H9 (cell line): ENCODE results near the gene ASPM. TPM values are rescaled to one million over a fixed set of nuclear protein-coding genes. Genes with fewer than 3 reads are reported as not detected.

Experiments
- DNase-seq: peaks from one replicate; pipeline ENCODE4 v3.0.0-alpha.2; 2017
- H2AFZ ChIP-seq: one replicate; pipeline ENCODE4 v1.6.1; 2013; ENCODE audit warnings: mild to moderate bottlenecking, low read length, control low read depth, moderate library complexity
- H2AK5ac ChIP-seq: 2 replicates; pipeline ENCODE4 v1.6.1; 2013; ENCODE audit warnings: low read length, control low read depth, mixed read lengths; ENCODE audit not compliant: insufficient read length
- H2BK120ac ChIP-seq: one replicate; pipeline ENCODE4 v1.6.1; 2013; ENCODE audit warnings: low read depth, mild to moderate bottlenecking, low read length, control low read depth, inconsistent platforms; ENCODE audit not compliant: poor library complexity, severe bottlenecking
- H2BK12ac ChIP-seq: 2 replicates; pipeline ENCODE4 v1.6.1; 2013; ENCODE audit warnings: low read length, control low read depth, mixed read lengths, low read depth; ENCODE audit not compliant: insufficient read length
- H2BK15ac ChIP-seq: 2 replicates; pipeline ENCODE4 v1.6.1; 2013; ENCODE audit warnings: low read depth, low read length, control low read depth
- H2BK20ac ChIP-seq: one replicate; pipeline ENCODE4 v1.6.1; 2013; ENCODE audit warnings: low read depth, mild to moderate bottlenecking, low read length, control low read depth, inconsistent platforms; ENCODE audit not compliant: poor library complexity, severe bottlenecking
- H2BK5ac ChIP-seq: 2 replicates; pipeline ENCODE4 v1.6.1; 2013; ENCODE audit warnings: low read length, control low read depth, mixed read lengths; ENCODE audit not compliant: insufficient read length
- H3K14ac ChIP-seq: 2 replicates; pipeline ENCODE4 v1.6.1; 2013; ENCODE audit warnings: low read length, control low read depth; ENCODE audit not compliant: insufficient read depth
- H3K18ac ChIP-seq: 2 replicates; pipeline ENCODE4 v1.6.1; 2013; ENCODE audit warnings: low read depth, mild to moderate bottlenecking, mixed read lengths, low read length, control low read depth; ENCODE audit not compliant: insufficient read length
- H3K23ac ChIP-seq: 2 replicates; pipeline ENCODE4 v1.6.1; 2013; ENCODE audit warnings: low read length, control low read depth, mixed read lengths, low read depth; ENCODE audit not compliant: insufficient read length
- H3K23me2 ChIP-seq: 2 replicates; pipeline ENCODE4 v1.6.1; 2013; ENCODE audit warnings: low read depth, mild to moderate bottlenecking, mixed read lengths, low read length, control low read depth; ENCODE audit not compliant: insufficient read length, poor library complexity, severe bottlenecking
- H3K27ac ChIP-seq: 2 replicates; pipeline ENCODE4 v1.5.1; 2013; ENCODE audit warnings: low read length, control low read depth, mixed read lengths, low read depth; ENCODE audit not compliant: insufficient read length
- H3K27me3 ChIP-seq: 2 replicates; pipeline ENCODE4 v1.6.1; 2013; ENCODE audit warnings: low read length, control low read depth, inconsistent platforms; ENCODE audit not compliant: insufficient read depth
- H3K4ac ChIP-seq: 2 replicates; pipeline ENCODE4 v1.6.1; 2013; ENCODE audit warnings: low read depth, mild to moderate bottlenecking, control low read depth, inconsistent platforms, low read length, moderate library complexity
- H3K4me1 ChIP-seq: 2 replicates; pipeline ENCODE4 v1.6.1; 2013; ENCODE audit warnings: low read length, control low read depth, inconsistent platforms; ENCODE audit not compliant: insufficient read depth
- H3K4me2 ChIP-seq: 2 replicates; pipeline ENCODE4 v1.6.1; 2013; ENCODE audit warnings: low read length, control low read depth, mixed read lengths; ENCODE audit not compliant: insufficient read length, insufficient read depth
- H3K56ac ChIP-seq: 2 replicates; pipeline ENCODE4 v1.6.1; 2013; ENCODE audit warnings: low read depth, mild to moderate bottlenecking, mixed read lengths, low read length, control low read depth; ENCODE audit not compliant: insufficient read length
- H3K79me1 ChIP-seq: 2 replicates; pipeline ENCODE4 v1.6.1; 2013; ENCODE audit warnings: low read depth, mild to moderate bottlenecking, moderate library complexity, low read length, control low read depth, inconsistent platforms; ENCODE audit not compliant: insufficient read depth, poor library complexity, severe bottlenecking
- H3K79me2 ChIP-seq: 2 replicates; pipeline ENCODE4 v1.6.1; 2013; ENCODE audit warnings: low read length, control low read depth, inconsistent platforms; ENCODE audit not compliant: insufficient read depth
- H3K9ac ChIP-seq: 2 replicates; pipeline ENCODE4 v1.6.1; 2013; ENCODE audit warnings: low read length, control low read depth, mixed read lengths; ENCODE audit not compliant: insufficient read length; ENCODE audit errors: extremely low read depth
- H3K9me3 ChIP-seq: one replicate; pipeline ENCODE4 v1.6.1; 2013; ENCODE audit warnings: low read depth, low read length, inconsistent platforms; ENCODE audit not compliant: control insufficient read depth
- H3T11ph ChIP-seq: one replicate; pipeline ENCODE4 v1.6.1; 2013; ENCODE audit warnings: mild to moderate bottlenecking, low read length, control low read depth, inconsistent platforms
- H4K20me1 ChIP-seq: one replicate; pipeline ENCODE4 v1.6.1; 2013; ENCODE audit not compliant: control insufficient read depth, insufficient read length, insufficient read depth
- H4K5ac ChIP-seq: 2 replicates; pipeline ENCODE4 v1.6.1; 2013; ENCODE audit warnings: low read depth, mild to moderate bottlenecking, mixed read lengths, low read length, control low read depth; ENCODE audit not compliant: insufficient read length
- H4K8ac ChIP-seq: replicated peaks from 2 replicates; pipeline ENCODE4 v1.6.1; 2013; ENCODE audit warnings: low read length, control low read depth, mixed read lengths, low read depth; ENCODE audit not compliant: insufficient read length
- H4K91ac ChIP-seq: 2 replicates; pipeline ENCODE4 v1.6.1; 2013; ENCODE audit warnings: low read depth, mild to moderate bottlenecking, moderate library complexity, mixed read lengths, low read length, control low read depth; ENCODE audit not compliant: insufficient read length
- H3K27ac Mint-ChIP-seq, 3 experiments: 2 replicates in 2 of 3; 3 replicates in 1 of 3; pipeline ENCODE4 v1.8.0; 2020 to 2021; ENCODE audit warnings: mixed read lengths in 3 of 3, mild to moderate bottlenecking in 1 of 3, moderate library complexity in 1 of 3
- H3K27me3 Mint-ChIP-seq: 2 replicates; pipeline ENCODE4 v1.8.0; 2021; ENCODE audit warnings: low read depth, mild to moderate bottlenecking, moderate library complexity, mixed read lengths
- H3K36me3 Mint-ChIP-seq, 3 experiments: 2 replicates in 2 of 3; 3 replicates in 1 of 3; pipeline ENCODE4 v1.8.0; 2020 to 2021; ENCODE audit warnings: low read depth in 3 of 3, mixed read lengths in 3 of 3; ENCODE audit not compliant: insufficient read depth in 1 of 3
- H3K4me1 Mint-ChIP-seq, 2 experiments: 2 replicates each; pipeline ENCODE4 v1.8.0; 2020; ENCODE audit warnings: mixed read lengths in 2 of 2
- H3K4me3 Mint-ChIP-seq, 2 experiments: 2 replicates in 1 of 2; 3 replicates in 1 of 2; pipeline ENCODE4 v1.8.0; 2020 to 2021; ENCODE audit warnings: mild to moderate bottlenecking in 2 of 2, mixed read lengths in 2 of 2, moderate library complexity in 1 of 2
- H3K9me3 Mint-ChIP-seq, 2 experiments: 2 replicates in 1 of 2; 3 replicates in 1 of 2; pipeline ENCODE4 v1.8.0; 2020; ENCODE audit warnings: mild to moderate bottlenecking in 2 of 2, mixed read lengths in 2 of 2, moderate library complexity in 1 of 2
- WGBS: extraction: QIAGEN DNeasy Blood & Tissue Kit; methylation state at CpG from one replicate; pipeline ENCODE4 v1.1.7; 2013; ENCODE audit warnings: missing lambda C conversion rate, low lambda C conversion rate, mixed read lengths; ENCODE audit not compliant: insufficient read length; ENCODE audit errors: extremely low coverage; 5-methylcytosine and 5-hydroxymethylcytosine counted together
- total RNA-seq: library from RNA; stranded (reverse); gene quantifications from 2 replicates; pipeline ENCODE4 v1.2.1, GENCODE V29; 2021
- TF ChIP-seq, protein P1 (sequence below): fragments of 200-600 bp; sonication (generic); conservative IDR thresholded peaks from 3 replicates; pipeline ENCODE4 v1.8.0; 2021; ENCODE audit warnings: antibody characterized with exemption, mild to moderate bottlenecking

The ASPM gene
- total RNA-seq, 1 experiment from 2014 or later, result 34.9 TPM

GRCh38 chr1:197149340-197149739 is 2.9 kb upstream of the ASPM start:
- Mint-ChIP-seq H3K27me3 (no peaks in the 10 kb centered on the region), H3K9me3 (peaks cover 0 to 2% of the 10 kb centered on the region in 2 experiments; a peak in 1 of 5 replicates), H3K27ac (no peak overlapping the region), H3K36me3 (peaks cover 0 to 2% (median 0%) of the 10 kb centered on the region in 3 experiments; a peak in 2 of 7 replicates), H3K4me1 (peaks cover 2 to 5% of the 10 kb centered on the region in 2 experiments; a peak in 2 of 4 replicates), H3K4me3 (no peak overlapping the region)
- TF ChIP-seq, protein P1, sequence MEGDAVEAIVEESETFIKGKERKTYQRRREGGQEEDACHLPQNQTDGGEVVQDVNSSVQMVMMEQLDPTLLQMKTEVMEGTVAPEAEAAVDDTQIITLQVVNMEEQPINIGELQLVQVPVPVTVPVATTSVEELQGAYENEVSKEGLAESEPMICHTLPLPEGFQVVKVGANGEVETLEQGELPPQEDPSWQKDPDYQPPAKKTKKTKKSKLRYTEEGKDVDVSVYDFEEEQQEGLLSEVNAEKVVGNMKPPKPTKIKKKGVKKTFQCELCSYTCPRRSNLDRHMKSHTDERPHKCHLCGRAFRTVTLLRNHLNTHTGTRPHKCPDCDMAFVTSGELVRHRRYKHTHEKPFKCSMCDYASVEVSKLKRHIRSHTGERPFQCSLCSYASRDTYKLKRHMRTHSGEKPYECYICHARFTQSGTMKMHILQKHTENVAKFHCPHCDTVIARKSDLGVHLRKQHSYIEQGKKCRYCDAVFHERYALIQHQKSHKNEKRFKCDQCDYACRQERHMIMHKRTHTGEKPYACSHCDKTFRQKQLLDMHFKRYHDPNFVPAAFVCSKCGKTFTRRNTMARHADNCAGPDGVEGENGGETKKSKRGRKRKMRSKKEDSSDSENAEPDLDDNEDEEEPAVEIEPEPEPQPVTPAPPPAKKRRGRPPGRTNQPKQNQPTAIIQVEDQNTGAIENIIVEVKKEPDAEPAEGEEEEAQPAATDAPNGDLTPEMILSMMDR, result no peak
- WGBS, result no CpG with 5 or more reads among the region's 2 CpGs
- no peak overlapping the region for H4K91ac ChIP-seq
- no peak overlapping the region for H2BK12ac ChIP-seq
- no peak for DNase-seq
- no peak overlapping the region for H3K4me2 ChIP-seq
- no peaks in the 10 kb centered on the region for H4K20me1 ChIP-seq
- no peak overlapping the region for H3K14ac ChIP-seq
- no peaks in the 10 kb centered on the region for H3K79me1 ChIP-seq
- H3K23ac ChIP-seq, result no peak overlapping the region
- no peak overlapping the region for H4K8ac ChIP-seq
- H3K23me2 ChIP-seq, result no peaks in the 10 kb centered on the region
- H3K9me3 ChIP-seq, result no peaks in the 10 kb centered on the region
- no peak overlapping the region for H3T11ph ChIP-seq
- no peak overlapping the region for H3K18ac ChIP-seq
- no peak overlapping the region for H4K5ac ChIP-seq
- H2BK120ac ChIP-seq, result no peak overlapping the region
- H3K27ac ChIP-seq, result no peak overlapping the region
- no peaks in the 10 kb centered on the region for H3K4me1 ChIP-seq
- no peak overlapping the region for H3K9ac ChIP-seq
- no peak overlapping the region for H2AK5ac ChIP-seq
- no peak overlapping the region for H3K56ac ChIP-seq
- H2AFZ ChIP-seq, result no peak overlapping the region
- no peaks in the 10 kb centered on the region for H3K27me3 ChIP-seq
- no peak overlapping the region for H2BK15ac ChIP-seq
- H2BK5ac ChIP-seq, result no peak overlapping the region
- no peak overlapping the region for H3K4ac ChIP-seq
- H2BK20ac ChIP-seq, result no peak overlapping the region
- H3K79me2 ChIP-seq, result peaks cover 7% of the 10 kb centered on the region; the same call in 1 of the 2 replicates
